UCSD-AML1 (cell line): Measurements from ENCODE around the gene MRM2.

ENCODE experiments used
- DNase-seq: peaks from one replicate; lab custom pipeline; 2025; ENCODE audit not compliant: unreplicated experiment; lab: John Stamatoyannopoulos, UW

The MRM2 gene

DNA sequence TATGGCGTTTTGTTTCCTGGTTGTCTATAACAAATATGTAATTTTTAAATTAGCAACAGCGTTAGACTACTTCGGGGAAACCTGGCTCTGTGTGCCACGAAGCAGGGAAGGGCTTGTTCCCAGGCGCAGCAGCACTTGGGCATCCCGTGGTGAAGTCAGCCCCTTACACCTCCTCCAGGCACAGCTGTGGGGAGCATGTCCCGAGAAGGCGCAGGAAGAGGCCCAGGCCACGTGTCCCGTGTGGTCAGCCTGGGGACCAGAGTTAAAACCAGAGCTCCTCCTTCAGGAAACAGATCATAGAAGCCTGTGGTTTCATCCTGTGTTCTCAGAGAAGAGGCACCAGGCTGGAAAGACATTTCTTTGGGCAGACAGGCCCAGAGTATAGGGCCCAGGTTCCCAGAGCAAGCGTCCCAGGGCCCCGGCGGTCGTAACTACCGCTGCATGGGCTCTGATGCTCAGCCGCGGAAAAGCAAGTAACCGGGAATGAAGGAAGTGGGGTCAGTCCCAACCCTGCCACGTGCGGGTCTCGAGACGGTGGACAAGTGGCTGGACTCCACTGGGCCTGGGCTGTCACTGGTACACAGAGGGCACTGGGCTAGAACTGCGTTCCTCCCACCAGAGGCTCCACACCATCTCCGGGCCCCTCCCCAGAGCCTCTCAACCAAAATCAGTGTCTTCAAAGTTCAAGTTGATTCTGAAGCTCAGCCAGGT is 7.1 kb upstream of the MRM2 start:
- DNase-seq = peak; percentile 77

DNA sequence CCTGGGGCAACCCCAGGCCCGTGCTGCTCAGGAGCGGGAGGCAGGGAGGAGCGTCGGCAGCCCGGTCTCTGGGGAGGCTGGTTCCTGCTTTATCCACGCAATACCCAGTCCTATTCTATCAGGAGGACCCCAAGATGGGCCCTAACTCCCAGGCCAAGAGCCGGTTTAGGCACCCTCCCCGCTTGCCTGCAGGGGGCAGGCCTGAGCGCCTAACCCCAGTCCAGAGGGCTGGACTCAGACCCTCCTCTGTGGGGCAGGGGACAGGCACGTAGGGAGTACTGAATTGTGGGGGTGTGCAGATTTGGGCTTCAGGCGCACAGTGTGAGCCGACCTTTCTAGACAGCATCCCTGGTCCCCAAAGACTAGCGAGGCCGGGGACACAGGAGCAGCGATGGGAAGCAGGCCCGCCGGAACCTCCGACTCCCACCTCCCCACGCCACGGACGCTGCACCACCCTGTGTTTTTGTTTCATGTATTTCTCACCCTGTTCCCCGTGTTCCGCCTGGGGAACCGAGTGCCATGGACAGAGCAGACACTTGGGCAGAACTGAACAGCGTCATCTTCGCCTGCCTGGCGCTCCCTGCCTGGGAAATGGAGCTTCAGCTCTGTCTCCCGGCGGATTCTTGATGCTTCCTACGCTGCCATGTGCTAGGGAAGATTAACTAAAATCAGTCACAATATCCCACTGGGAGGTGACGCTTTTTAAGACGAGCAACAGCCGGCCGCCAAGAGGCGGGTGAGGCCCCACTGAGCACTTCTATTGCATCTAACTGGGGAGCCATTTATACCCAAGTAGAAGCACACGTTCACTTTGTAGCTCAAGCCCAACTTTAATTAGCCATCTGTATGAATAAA is 5.4 kb upstream of the MRM2 start:
- DNase-seq = peak; percentile 20

GRCh38 chr7:2245883-2246675 is 4.1 kb upstream of the MRM2 start:
- peak; percentile 44 for DNase-seq

DNA sequence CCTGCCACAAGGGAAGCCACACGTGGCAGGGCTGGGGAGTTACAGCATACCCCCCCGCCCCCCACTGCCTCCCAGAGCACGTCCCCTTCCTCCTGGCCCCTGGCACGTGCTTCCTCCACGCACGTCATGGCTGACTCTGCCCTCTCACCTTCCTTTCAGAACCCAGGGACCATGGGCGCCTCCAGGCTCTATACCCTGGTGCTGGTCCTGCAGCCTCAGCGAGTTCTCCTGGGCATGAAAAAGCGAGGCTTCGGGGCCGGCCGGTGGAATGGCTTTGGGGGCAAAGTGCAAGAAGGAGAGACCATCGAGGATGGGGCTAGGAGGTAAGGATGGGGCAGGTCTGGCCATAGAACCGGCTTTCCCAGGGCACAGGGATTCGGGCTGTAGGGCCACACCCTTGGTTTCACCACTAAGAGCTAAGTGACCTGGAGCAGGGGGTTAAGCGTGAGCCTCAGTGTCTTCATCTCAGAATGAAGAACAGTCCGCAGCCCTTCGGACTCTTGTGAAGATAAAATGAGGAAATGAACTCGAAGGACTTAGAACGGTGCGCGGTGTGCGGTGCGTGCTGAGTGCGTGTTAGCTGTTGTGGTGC is 2.5 kb upstream of the MRM2 start:
- DNase-seq = peak; percentile 12

GRCh38 chr7:2243458-2243857 is 1.5 kb upstream of the MRM2 start:
- no peak for DNase-seq

DNA sequence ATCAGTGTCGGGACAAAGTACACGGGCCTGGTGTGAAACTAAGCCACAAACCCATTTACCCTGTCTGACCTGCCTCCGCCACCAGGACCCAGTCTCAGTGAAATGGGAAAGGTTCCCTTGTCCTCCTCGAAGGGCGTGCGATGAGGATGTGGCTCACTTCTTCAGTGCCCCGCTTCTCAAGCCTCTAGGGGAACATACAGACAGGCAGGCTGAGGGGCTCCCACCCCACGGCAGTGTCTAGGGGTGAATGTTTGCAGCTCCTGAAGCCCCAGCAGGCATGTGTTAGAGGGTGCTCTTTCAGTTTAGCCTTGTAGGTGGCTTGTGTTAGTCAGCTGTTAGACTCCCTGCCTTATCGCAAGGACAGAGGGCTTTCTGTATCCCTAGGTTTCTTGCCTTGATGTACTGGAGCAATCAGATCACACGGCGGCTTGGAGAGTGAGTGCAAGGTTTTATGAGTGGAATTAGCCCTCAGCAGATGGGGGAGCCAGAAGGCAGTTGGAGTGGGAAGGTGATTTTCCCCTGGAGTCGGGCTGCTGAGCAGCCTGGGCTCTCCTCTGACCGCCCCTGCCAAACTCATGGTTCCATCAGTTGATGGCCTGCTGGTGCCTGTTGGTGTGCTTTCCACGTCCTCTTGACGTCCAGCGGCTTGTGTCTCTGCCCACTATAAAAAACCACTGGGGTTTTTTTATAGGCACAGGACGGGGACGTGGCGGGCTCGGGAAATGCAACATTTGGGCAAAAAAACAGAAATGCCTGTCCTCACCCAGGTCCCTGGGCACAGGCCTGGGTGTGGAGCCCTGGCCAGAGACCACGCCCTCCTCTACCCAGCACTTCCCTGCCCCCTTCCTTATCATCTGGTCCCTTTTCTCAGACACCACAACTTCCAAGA is 780 bp upstream of the MRM2 start:
- peak; percentile 34 for DNase-seq

GRCh38 chr7:2239242-2239641 is 2.8 kb downstream of the MRM2 start:
- DNase-seq = no peak

DNA sequence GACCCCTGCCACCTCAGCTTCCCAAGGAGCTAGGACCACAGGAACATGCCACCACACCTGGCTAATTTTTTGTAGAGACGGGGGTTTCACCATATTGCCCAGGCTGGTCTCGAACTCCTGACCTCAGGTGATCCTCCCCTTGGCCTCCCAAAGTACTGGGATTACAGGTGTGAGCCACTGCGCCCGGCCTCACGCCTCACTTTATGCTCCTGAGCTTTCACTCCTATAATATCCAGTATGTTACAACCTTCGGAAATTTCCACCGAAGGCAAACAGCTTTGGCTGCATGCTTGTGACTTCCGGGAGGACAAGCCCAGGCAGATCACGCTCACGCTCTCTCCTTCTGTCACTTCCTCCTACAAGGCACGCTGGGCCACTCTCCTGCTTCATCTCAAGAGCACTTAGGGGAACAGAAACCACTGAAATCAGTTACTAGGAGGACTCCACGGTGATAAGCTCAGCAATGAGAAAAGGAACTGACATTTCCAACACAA is 4.8 kb downstream of the MRM2 start:
- peak; percentile 15 for DNase-seq

DNA sequence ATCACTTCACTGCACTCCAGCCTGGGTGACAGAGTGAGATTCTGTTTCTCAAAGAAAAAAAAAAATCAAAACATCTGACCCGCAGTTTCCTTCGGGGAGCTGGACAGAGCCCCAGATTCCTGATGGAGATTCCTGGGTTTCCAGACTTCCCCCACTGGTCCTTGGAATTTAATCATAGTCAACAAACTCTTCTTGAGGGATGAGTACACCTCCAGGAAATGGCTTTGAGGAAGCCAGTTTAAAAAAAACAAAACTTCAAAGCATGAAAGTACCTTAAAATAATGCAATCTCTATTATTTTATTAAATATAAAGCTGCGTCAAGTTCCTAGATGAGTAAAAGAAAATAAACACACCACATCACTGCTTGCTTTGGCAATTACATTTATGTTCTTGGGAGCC is 8.1 kb downstream of the MRM2 start:
- no peak for DNase-seq

DNA sequence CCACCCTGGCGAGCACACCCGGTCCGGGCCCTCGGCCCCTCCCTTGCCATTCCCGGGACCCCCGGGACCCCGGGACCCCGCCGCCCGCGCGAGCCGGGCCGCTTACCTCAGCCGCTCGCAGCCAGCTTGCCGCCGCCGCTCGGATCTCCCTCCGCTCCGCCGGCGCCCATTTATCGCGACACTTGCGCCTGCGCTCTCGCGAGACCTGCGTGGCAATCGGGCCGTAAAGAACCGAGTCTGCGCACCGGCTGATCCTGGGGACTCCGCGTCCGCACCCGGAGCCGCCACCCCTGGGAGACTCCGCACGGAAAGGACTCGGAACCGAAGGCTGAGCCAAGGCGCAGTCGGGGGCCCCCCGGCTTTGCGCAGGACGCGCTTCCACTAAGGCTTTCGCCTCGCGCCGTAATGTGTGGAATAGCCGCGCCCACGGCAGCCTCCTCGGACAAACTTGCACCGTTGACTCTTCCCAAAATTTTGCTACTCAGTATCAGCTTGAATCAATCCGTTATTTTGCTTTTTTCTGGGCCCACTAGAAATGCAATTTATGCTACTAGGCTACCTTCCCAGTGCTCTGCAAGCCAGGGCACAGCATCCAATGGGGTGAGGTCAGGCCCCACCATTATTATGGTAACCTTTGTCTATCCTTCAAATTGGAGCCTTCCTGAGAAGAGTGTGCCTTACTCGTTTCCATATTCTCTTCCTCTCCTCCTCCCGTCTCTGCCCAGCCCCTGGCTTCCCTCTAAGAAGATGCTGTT is 9.1 kb downstream of the MRM2 start, which contains the start of gene MAD1L1:
Gene MAD1L1 (minus strand): TSS at position 180 of the 755 bp plus-strand sequence. CDS start 2,812 bp downstream, outside the sequence.
- DNase-seq = peak; percentile 78

DNA sequence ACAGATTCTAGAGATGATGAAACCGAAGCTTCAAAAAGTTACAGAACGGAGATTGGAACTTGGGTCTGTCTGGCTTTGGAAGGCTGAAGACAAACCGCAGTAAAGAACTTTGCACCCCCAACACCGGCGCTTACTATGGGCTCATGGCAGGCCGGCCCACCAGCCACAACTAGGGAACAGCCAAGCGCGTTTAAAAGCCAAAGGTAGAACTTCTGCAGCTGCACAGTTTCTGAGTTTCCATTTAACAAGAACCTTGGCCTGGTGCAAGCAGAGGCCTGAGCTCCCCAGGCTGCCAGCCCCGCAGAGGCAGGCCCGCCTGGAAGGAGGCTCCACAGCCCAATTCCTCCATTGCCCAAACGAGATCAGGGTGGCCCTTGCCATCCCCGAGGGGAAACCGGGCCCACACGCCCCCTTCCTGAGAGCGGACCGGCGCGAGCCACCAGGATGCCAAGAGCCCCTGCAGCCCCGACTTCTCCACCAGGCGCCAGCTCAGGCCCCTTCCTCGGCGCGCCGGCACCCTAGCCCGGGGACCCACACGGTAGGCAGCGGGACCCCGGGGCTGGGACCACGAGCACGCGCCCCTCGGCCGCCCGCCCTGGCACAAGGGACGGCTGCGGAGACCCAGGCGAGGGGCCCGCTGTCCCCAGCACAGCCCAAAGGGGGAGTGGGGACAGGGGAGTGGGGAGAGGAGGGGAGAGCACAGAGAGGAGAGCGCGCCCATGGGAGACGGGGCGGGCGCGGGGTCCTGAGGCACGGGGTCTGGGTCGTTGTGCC is 9.8 kb downstream of the MRM2 start:
- peak; percentile 13 for DNase-seq

DNA sequence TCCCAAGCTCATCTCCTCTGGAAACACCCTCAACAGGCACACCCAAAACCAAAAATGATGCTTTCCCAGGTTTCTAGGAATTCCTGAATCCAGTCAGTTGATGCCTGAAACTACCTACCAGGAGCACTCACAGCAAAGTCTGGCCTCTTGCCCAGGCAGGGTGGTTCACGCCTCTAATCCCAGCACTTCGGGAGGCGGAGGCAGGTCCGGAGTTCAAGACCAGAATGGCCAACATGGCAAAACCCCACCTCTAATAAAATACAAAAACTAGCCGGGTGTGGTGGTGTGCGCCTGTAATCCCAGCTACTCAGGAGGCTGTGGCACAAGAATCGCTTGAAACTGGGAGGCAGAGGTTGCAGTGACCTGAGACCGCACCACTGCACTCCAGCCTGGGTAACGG is 11.1 kb downstream of the MRM2 start:
- DNase-seq = no peak

- DNase-seq = no peak
Measured at GRCh38 chr7:2230226-2230625, 11.8 kb downstream of the MRM2 start.

- no peak for DNase-seq
Measured at GRCh38 chr7:2229467-2229866, 12.5 kb downstream of the MRM2 start.

GRCh38 chr7:2228921-2229320 is 13.1 kb downstream of the MRM2 start:
- DNase-seq = no peak

DNA sequence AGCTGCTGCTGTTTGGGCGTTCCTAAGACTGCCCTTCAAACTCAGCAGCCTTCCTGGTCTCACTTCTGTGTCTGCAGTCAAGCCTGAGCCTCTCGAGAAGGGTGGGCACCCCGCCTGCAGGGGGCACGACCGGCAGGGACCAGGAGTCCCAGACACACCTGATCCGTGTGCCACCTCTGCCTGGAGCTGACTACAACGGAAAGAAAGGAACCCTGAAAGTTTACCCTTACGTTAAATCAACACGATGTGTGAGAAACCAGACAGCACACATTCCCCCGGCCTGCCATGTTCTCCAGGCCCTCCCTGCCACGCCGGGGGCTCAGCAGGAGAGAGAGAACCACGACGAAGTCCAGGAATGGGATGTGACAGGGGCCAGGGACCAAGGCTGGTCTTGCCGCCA is 14.3 kb downstream of the MRM2 start:
- no peak for DNase-seq

GRCh38 chr7:2225830-2226229 is 16.2 kb downstream of the MRM2 start:
- no peak for DNase-seq

DNA sequence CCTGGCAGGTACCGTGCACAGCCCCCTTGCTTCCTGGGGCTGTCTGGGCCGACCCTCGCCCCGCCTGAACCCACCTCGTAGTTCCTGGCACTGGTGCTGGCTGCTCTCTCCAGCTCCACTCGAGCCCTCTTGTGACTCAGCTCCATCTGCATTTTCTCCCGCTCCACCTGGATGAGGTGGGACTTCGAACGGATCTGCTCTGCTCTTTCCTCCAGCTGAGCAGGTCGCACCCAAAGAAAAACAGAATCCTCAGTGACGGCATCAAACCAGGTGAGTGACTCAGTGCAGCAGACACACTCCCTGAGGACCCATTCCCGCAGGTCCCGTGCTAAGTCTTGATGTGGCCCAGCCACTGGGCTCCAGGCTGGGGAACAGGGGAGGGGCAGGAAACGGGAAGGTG is 16.7 kb downstream of the MRM2 start:
- DNase-seq = no peak
